ENCODE results near the gene C1R.

Gene C1R

GRCh38 chr12:7096006-7096932 is 4.0 kb upstream of the C1R start:
- DNase-seq, result no peak

GRCh38 chr12:7093892-7094291 is 1.6 kb upstream of the C1R start:
- DNase-seq, result no peak

GRCh38 chr12:7093486-7093885 is 1.2 kb upstream of the C1R start:
- DNase-seq, result no peak

- DNase-seq, result no peak
Measured at GRCh38 chr12:7092986-7093460, 778 bp upstream of the C1R start.

GRCh38 chr12:7091660-7092228 is 501 bp downstream of the C1R start:
- no peak for DNase-seq

GRCh38 chr12:7091171-7091570 is 1.1 kb downstream of the C1R start:
- no peak for DNase-seq

GRCh38 chr12:7090222-7090998 is 1.8 kb downstream of the C1R start:
- DNase-seq, result no peak

- DNase-seq, result no peak
Measured at GRCh38 chr12:7089196-7089871, 2.9 kb downstream of the C1R start.

GRCh38 chr12:7083125-7083524 is 9.1 kb downstream of the C1R start:
- no peak for DNase-seq

GRCh38 chr12:7081037-7081436 is 11.2 kb downstream of the C1R start:
- DNase-seq, result no peak

- DNase-seq, result no peak
Measured at GRCh38 chr12:7079826-7080125, 12.5 kb downstream of the C1R start.

GRCh38 chr12:7078163-7078562 is 14.1 kb downstream of the C1R start:
- DNase-seq, result no peak

GRCh38 chr12:7076493-7076892 is 15.8 kb downstream of the C1R start:
- no peak for DNase-seq

GRCh38 chr12:7075939-7076338 is 16.3 kb downstream of the C1R start:
- DNase-seq, result no peak

- DNase-seq, result no peak
Measured at GRCh38 chr12:7075518-7075917, 16.7 kb downstream of the C1R start.

GRCh38 chr12:7073946-7074345 is 18.3 kb downstream of the C1R start:
- DNase-seq, result no peak

GRCh38 chr12:7072554-7072953 is 19.7 kb downstream of the C1R start:
- no peak for DNase-seq

- DNase-seq, result no peak
Measured at GRCh38 chr12:7072035-7072434, 20.2 kb downstream of the C1R start.

GRCh38 chr12:7069386-7069785 is 22.9 kb downstream of the C1R start:
- no peak for DNase-seq

- DNase-seq, result no peak
Measured at GRCh38 chr12:7068994-7069346, 23.3 kb downstream of the C1R start.

GRCh38 chr12:7068240-7068993 is 23.8 kb downstream of the C1R start:
- no peak for DNase-seq

GRCh38 chr12:7067096-7067495 is 25.1 kb downstream of the C1R start:
- no peak for DNase-seq

GRCh38 chr12:7066596-7066995 is 25.6 kb downstream of the C1R start:
- DNase-seq, result no peak

All from NCI-H2029 treated with DMSO at 0.1 percent for 48 hours (cell line).